SK-N-SH (cell line): ENCODE measurements around the gene KLHDC7A. TPM values are rescaled to one million over a fixed set of nuclear protein-coding genes. Genes with fewer than 3 reads are reported as not detected.
"Not testable (repeated sequence)": the region's sequence is repeated elsewhere in the genome, so short reads cannot be mapped to it uniquely, and the experiment has no call there.

Experiments used
- CTCF ChIA-PET: fragments of 300-600, 350-600 bp; formaldehyde crosslinking; extraction: SDS; loops from one replicate; lab custom pipeline; 2021; lab: Yijun Ruan, JAX
- POLR2A ChIA-PET: fragments of 350-600 bp; sonication (Branson Sonifier 250); formaldehyde crosslinking; extraction: SDS; loops from one replicate; lab custom pipeline; 2020; ENCODE audit warnings: antibody characterized with exemption, inconsistent platforms; lab: Yijun Ruan, JAX
- DNase-seq: peaks from one replicate; pipeline ENCODE4 v3.0.0; 2012
- H2AFZ ChIP-seq: fragments of 200-600 bp; sonication (generic); 2 replicates; pipeline ENCODE4 v1.8.1; 2016; ENCODE audit warnings: antibody characterized with exemption, mild to moderate bottlenecking, low read depth
- H3F3A ChIP-seq: fragments of 200-600 bp; sonication (generic); replicated peaks from 2 replicates; pipeline ENCODE3; 2016; ENCODE audit warnings: antibody characterized with exemption, mild to moderate bottlenecking; ENCODE audit not compliant: insufficient read depth
- H3K27ac ChIP-seq, 2 experiments: fragments of 200-500 bp in 1 of 2; fragments of 200-600 bp in 1 of 2; sonication (Bioruptor generic) in 1 of 2; sonication (generic), shearing (Covaris generic) in 1 of 2; 2 replicates each; pipeline versions ENCODE4 v1.5.1 to v1.6.1; 2014 to 2016; ENCODE audit warnings: low read depth in 2 of 2, inconsistent platforms in 1 of 2, low read length in 1 of 2, mild to moderate bottlenecking in 1 of 2, mixed read lengths in 1 of 2
- H3K27me3 ChIP-seq: fragments of 200-600 bp; sonication (generic), shearing (Covaris generic); 2 replicates; pipeline ENCODE4 v1.6.1; 2016; ENCODE audit warnings: mixed run types; ENCODE audit not compliant: insufficient read depth
- H3K36me3 ChIP-seq, 2 experiments: fragments of 200-500 bp in 1 of 2; fragments of 200-600 bp in 1 of 2; sonication (Bioruptor generic) in 1 of 2; sonication (generic) in 1 of 2; replicated peaks in 1 of 2; 2 replicates each; pipeline versions ENCODE3 to v1.5.1; 2014 to 2016; ENCODE audit warnings: low read length in 1 of 2, mild to moderate bottlenecking in 1 of 2; ENCODE audit not compliant: insufficient read depth in 2 of 2, control insufficient read depth in 1 of 2
- H3K4me1 ChIP-seq, 2 experiments: fragments of 200-500 bp in 1 of 2; fragments of 200-600 bp in 1 of 2; sonication (Bioruptor generic) in 1 of 2; sonication (generic), shearing (Covaris generic) in 1 of 2; 2 replicates each; pipeline versions ENCODE4 v1.5.1 to v1.6.1; 2014 to 2016; ENCODE audit warnings: low read depth in 1 of 2, low read length in 1 of 2, mixed run types in 1 of 2; ENCODE audit not compliant: insufficient read depth in 2 of 2, control insufficient read depth in 1 of 2
- H3K4me2 ChIP-seq: fragments of 200-600 bp; sonication (generic), shearing (Covaris generic); 2 replicates; pipeline ENCODE4 v1.6.1; 2017; ENCODE audit warnings: mixed run types
- H3K4me3 ChIP-seq, 2 experiments: fragments of 200-500 bp in 1 of 2; fragments of 200-600 bp in 1 of 2; sonication (Bioruptor generic) in 1 of 2; sonication (generic), shearing (Covaris generic) in 1 of 2; 2 replicates each; pipeline versions ENCODE4 v1.5.1 to v1.8.1; 2014 to 2016; ENCODE audit warnings: low read depth in 2 of 2, inconsistent platforms in 1 of 2, low read length in 1 of 2, mild to moderate bottlenecking in 1 of 2, mixed read lengths in 1 of 2, moderate library complexity in 1 of 2
- H3K79me2 ChIP-seq: fragments of 200-600 bp; sonication (generic); 2 replicates; pipeline ENCODE4 v1.8.1; 2017; ENCODE audit warnings: mild to moderate bottlenecking; ENCODE audit not compliant: insufficient read depth
- H3K9ac ChIP-seq: fragments of 200-600 bp; sonication (generic); 2 replicates; pipeline ENCODE4 v1.6.1; 2017; ENCODE audit warnings: mixed run types
- H3K9me2 ChIP-seq: fragments of 200-600 bp; sonication (generic); 2 replicates; pipeline ENCODE4 v1.6.1; 2017; ENCODE audit warnings: mixed run types
- H3K9me3 ChIP-seq: fragments of 200-600 bp; sonication (generic); 2 replicates; pipeline ENCODE4 v1.6.1; 2017; ENCODE audit warnings: mixed run types, mild to moderate bottlenecking, moderate library complexity
- H4K20me1 ChIP-seq: fragments of 200-600 bp; sonication (generic); 2 replicates; pipeline ENCODE4 v1.6.1; 2017; ENCODE audit warnings: mild to moderate bottlenecking, mixed run types; ENCODE audit not compliant: insufficient read depth
- CHD2 ChIP-seq: fragments of 150-350 bp; IDR thresholded peaks from 2 replicates; pipeline ENCODE4 v1.6.1; 2018; ENCODE audit warnings: low read length; ENCODE audit not compliant: partially characterized antibody
- CTCF ChIP-seq: fragments of 200-600 bp; sonication (generic); IDR thresholded peaks from 2 replicates; pipeline ENCODE4 v1.6.1; 2017; ENCODE audit warnings: antibody characterized with exemption, mild to moderate bottlenecking, moderate library complexity
- ELF1 ChIP-seq: IDR thresholded peaks from 2 replicates; pipeline ENCODE4 v1.4.0; 2012
- FOSL2 ChIP-seq: IDR thresholded peaks from 2 replicates; pipeline ENCODE4 v1.4.0; 2012; ENCODE audit warnings: low read depth, mild to moderate bottlenecking, moderate library complexity, borderline replicate concordance
- FOXJ3 ChIP-seq: sonication (generic); formaldehyde crosslinking; IDR thresholded peaks from 2 replicates; pipeline ENCODE4 v1.5.1; 2020; ENCODE audit warnings: mild to moderate bottlenecking, missing genetic modification reagents
- GABPA ChIP-seq: IDR thresholded peaks from 2 replicates; pipeline ENCODE4 v1.4.0; 2012; ENCODE audit warnings: low read depth, mild to moderate bottlenecking
- IRF3 ChIP-seq: fragments of 150-350 bp; IDR thresholded peaks from 2 replicates; pipeline ENCODE4 v1.6.1; 2016; ENCODE audit warnings: mild to moderate bottlenecking, low read depth, low read length
- NRF1 ChIP-seq: IDR thresholded peaks from 2 replicates; pipeline ENCODE4 v1.6.1; 2012; ENCODE audit warnings: low read depth, mild to moderate bottlenecking, low read length
- PBX3 ChIP-seq: IDR thresholded peaks from 2 replicates; pipeline ENCODE4; 2012
- POLR2AphosphoS5 ChIP-seq: IDR thresholded peaks from 2 replicates; pipeline ENCODE4 v1.6.1; 2012; ENCODE audit warnings: low read depth, low read length
- RAD21 ChIP-seq: IDR thresholded peaks from 2 replicates; pipeline ENCODE4 v1.6.1; 2012; ENCODE audit warnings: mild to moderate bottlenecking, low read length
- RFX5 ChIP-seq: IDR thresholded peaks from 2 replicates; pipeline ENCODE4 v1.6.1; 2012; ENCODE audit warnings: mild to moderate bottlenecking, improper control_type of control experiment, low read length
- RXRA ChIP-seq: IDR thresholded peaks from 2 replicates; pipeline ENCODE4 v1.4.0; 2012; ENCODE audit warnings: low read depth, mild to moderate bottlenecking, borderline replicate concordance
- SIN3A ChIP-seq: IDR thresholded peaks from 2 replicates; pipeline ENCODE4 v1.6.1; 2012; ENCODE audit warnings: low read depth, mild to moderate bottlenecking, low read length, moderate library complexity, borderline replicate concordance
- SMC3 ChIP-seq: IDR thresholded peaks from 2 replicates; pipeline ENCODE4 v1.6.1; 2012; ENCODE audit warnings: low read depth, low read length, improper control_type of control experiment
- TCF12 ChIP-seq: IDR thresholded peaks from 2 replicates; pipeline ENCODE4 v1.4.0; 2012
- USF1 ChIP-seq: IDR thresholded peaks from 2 replicates; pipeline ENCODE4 v1.4.0; 2012; ENCODE audit warnings: low read depth, borderline replicate concordance
- YY1 ChIP-seq: IDR thresholded peaks from 2 replicates; pipeline ENCODE4 v1.4.0; 2012; ENCODE audit warnings: low read depth, mild to moderate bottlenecking
- WGBS: methylation state at CpG from one replicate; pipeline ENCODE4 v1.1.6; 2017; ENCODE audit warnings: low lambda C conversion rate; 5-methylcytosine and 5-hydroxymethylcytosine counted together
- polyA plus RNA-seq, 3 experiments: library from polyadenylated mRNA; depleted of rRNA; stranded (reverse); fragments of >200 nt; gene quantifications; 2 replicates each; pipeline ENCODE4 v1.2.3, GENCODE V29; 2012

The KLHDC7A gene
- polyA plus RNA-seq, 1 of the 3 experiments (the other 2 are of a cell fraction): not detected

- H3K4me3 ChIP-seq: no peak overlapping the region
- H2AFZ ChIP-seq: no peak overlapping the region
These were observed 19.1 kb upstream of the KLHDC7A start for GRCh38 chr1:18461656-18462055.

GRCh38 chr1:18462517-18462916 is 18.2 kb upstream of the KLHDC7A start:
- H3K36me3 ChIP-seq, H3K9ac ChIP-seq, H3K27ac ChIP-seq, H4K20me1 ChIP-seq, H3K9me2 ChIP-seq, H3K79me2 ChIP-seq, H3K4me3 ChIP-seq, DNase-seq, CTCF ChIA-PET, H3F3A ChIP-seq, H2AFZ ChIP-seq, H3K9me3 ChIP-seq, POLR2A ChIA-PET, H3K4me1 ChIP-seq, H3K4me2 ChIP-seq, H3K27me3 ChIP-seq: not testable (repeated sequence)
- WGBS: 43% methylated on average over 5 of the region's 5 CpGs

More at GRCh38 chr1:18461656-18462055, 19.1 kb upstream of the KLHDC7A start:
- H3F3A ChIP-seq: no peaks in the 10 kb centered on the region
- TF ChIP-seq FOXJ3 (no peak), TCF12 (no peak), RAD21 (no peak), RFX5 (no peak), SIN3A (no peak), CHD2 (no peak)
- no peaks in the 10 kb centered on the region for H4K20me1 ChIP-seq
- 39% methylated on average over 10 of the region's 10 CpGs for WGBS
- H3K36me3 ChIP-seq: no peaks in the 10 kb centered on the region
- no peaks in the 10 kb centered on the region for H3K9me2 ChIP-seq
- no peak overlapping the region for H3K4me2 ChIP-seq
- H3K4me1 ChIP-seq: no peaks in the 10 kb centered on the region
- H3K27ac ChIP-seq: no peak overlapping the region
- H3K9ac ChIP-seq: no peak overlapping the region
- H3K9me3 ChIP-seq: no peaks in the 10 kb centered on the region
- H3K79me2 ChIP-seq: no peaks in the 10 kb centered on the region
- no peaks in the 10 kb centered on the region for H3K27me3 ChIP-seq
- CTCF ChIA-PET: no interaction called here
- DNase-seq: no peak
- POLR2A ChIA-PET: no interaction called here

GRCh38 chr1:18463063-18463462 is 17.7 kb upstream of the KLHDC7A start:
- H3K9ac ChIP-seq: no peak overlapping the region
- ChIA-PET CTCF (no interaction called here), POLR2A (no interaction called here)
- H2AFZ ChIP-seq: no peak overlapping the region
- H3K4me2 ChIP-seq: no peak overlapping the region
- no peaks in the 10 kb centered on the region for H3K9me3 ChIP-seq
- no peaks in the 10 kb centered on the region for H3K36me3 ChIP-seq
- no peak overlapping the region for H3K27ac ChIP-seq
- H3K27me3 ChIP-seq: no peaks in the 10 kb centered on the region
- no peaks in the 10 kb centered on the region for H3K4me1 ChIP-seq
- no peaks in the 10 kb centered on the region for H3F3A ChIP-seq
- no peak for DNase-seq
- H4K20me1 ChIP-seq: no peaks in the 10 kb centered on the region
- H3K9me2 ChIP-seq: no peaks in the 10 kb centered on the region
- no peaks in the 10 kb centered on the region for H3K79me2 ChIP-seq
- no peak overlapping the region for H3K4me3 ChIP-seq
- WGBS: 44% methylated on average over 8 of the region's 8 CpGs
- TF ChIP-seq ELF1 (no peak), USF1 (no peak), GABPA (no peak), CTCF (no peak), TCF12 (no peak), RXRA (no peak), RAD21 (no peak), PBX3 (no peak), YY1 (no peak), FOSL2 (no peak), IRF3 (no peak), RFX5 (no peak), SMC3 (no peak), POLR2AphosphoS5 (no peak), NRF1 (no peak), FOXJ3 (no peak)
